Left lung (tissue), 10 donors: ENCODE data around the gene ADAMTS12. TPM values are rescaled to one million over a fixed set of nuclear protein-coding genes. Genes with fewer than 3 reads are reported as not detected.

Source experiments
- ATAC-seq: fragments of 200-7000 bp; cut with Tn5 transposase; one replicate; pipeline ENCODE4 v1.9.1; 2020; ENCODE audit warnings: moderate library complexity
- DNase-seq, 4 donors: peaks; one replicate each; pipeline ENCODE4 v3.0.0-alpha.2; 2013 to 2020
- H3K27ac ChIP-seq, 2 donors: fragments of 200-600 bp; sonication (generic) in 1 of 2; one replicate each; pipeline versions ENCODE4 v1.5.0 to v1.8.0; 2020 to 2021
- H3K27me3 ChIP-seq, 2 donors: fragments of 200-600 bp; sonication (generic) in 1 of 2; one replicate each; pipeline versions ENCODE4 v1.5.0 to v1.8.0; 2020 to 2021
- H3K36me3 ChIP-seq, 2 donors: fragments of 200-600 bp; sonication (generic) in 1 of 2; one replicate each; pipeline versions ENCODE4 v1.5.0 to v1.8.0; 2020 to 2021
- H3K4me1 ChIP-seq, 2 donors: fragments of 200-600 bp; one replicate each; pipeline ENCODE4 v1.8.0; 2021
- H3K4me3 ChIP-seq, 2 donors: fragments of 200-600 bp; sonication (generic) in 1 of 2; one replicate each; pipeline versions ENCODE4 v1.5.0 to v1.8.0; 2020 to 2021; ENCODE audit warnings: mild to moderate bottlenecking in 1 of 2
- H3K9me3 ChIP-seq, 2 donors: fragments of 200-600 bp; sonication (generic) in 1 of 2; one replicate each; pipeline versions ENCODE4 v1.5.0 to v1.8.0; 2020 to 2021
- intact Hi-C, 2 donors: fragments of 100-400 bp; cut with DNase I; formaldehyde crosslinking; loops; one replicate each; pipeline versions ENCODE4 v1.11.2 to v1.14.2; 2022
- polyA plus RNA-seq, 6 donors: library from polyadenylated mRNA; unstranded; fragments of 120-200 nt; gene quantifications; one replicate each; pipeline ENCODE4 v1.2.1, GENCODE V29; 2013; ENCODE audit not compliant: insufficient read length in 6 of 6
- total RNA-seq, 2 donors: library from RNA; stranded (reverse); fragmentation: NEBNext Ultra II Directional; extraction: Animal tissue kit (Norgen Biotek cat#: 25700); gene quantifications; one replicate each; pipeline ENCODE4 v1.2.1, GENCODE V29; 2021
- TF ChIP-seq, protein P1 (sequence below), 2 donors: fragments of 200-600 bp; sonication (generic) in 1 of 2; IDR thresholded peaks; one replicate each; pipeline versions ENCODE4 v1.5.0 to v1.8.0; 2021; ENCODE audit warnings: antibody characterized with exemption in 2 of 2
- donor health status: DM: no; HTN: yes; CAD: no.
- donor health status: DM: no; HTN: no; CAD: no.

Gene ADAMTS12
- total and polyA plus RNA-seq, 8 donors: 11.6 to 59.1 (median 52.1) TPM

DNA sequence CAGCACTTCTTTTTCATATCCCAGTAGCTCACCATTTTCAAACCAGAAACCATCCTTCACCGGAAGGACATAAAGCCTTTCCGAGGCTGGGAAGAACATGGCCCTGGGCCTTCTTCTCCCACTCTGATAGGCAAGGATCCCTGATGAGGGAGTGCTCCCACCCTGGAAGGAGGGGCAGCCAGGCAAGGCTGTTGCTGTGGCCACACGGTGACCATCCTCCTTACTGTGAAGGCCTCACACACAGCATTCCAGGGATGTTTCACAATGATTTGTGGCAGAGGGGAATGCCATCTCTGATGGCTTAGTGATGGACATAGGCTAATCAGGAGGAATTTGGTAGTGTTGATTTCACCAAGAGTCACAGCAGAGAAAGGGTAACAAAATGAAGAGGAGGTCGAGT, 130.7 kb downstream of the ADAMTS12 start:
- ATAC-seq: no peak
- DNase-seq: no peak
- Histone ChIP-seq H3K36me3 (no peaks in the 10 kb centered on the region), H3K4me3 (no peak overlapping the region), H3K27ac (no peak overlapping the region), H3K27me3 (no peaks in the 10 kb centered on the region), H3K4me1 (no peaks in the 10 kb centered on the region), H3K9me3 (no peaks in the 10 kb centered on the region)
- intact Hi-C loops: no loop called here
- TF ChIP-seq, protein P1, sequence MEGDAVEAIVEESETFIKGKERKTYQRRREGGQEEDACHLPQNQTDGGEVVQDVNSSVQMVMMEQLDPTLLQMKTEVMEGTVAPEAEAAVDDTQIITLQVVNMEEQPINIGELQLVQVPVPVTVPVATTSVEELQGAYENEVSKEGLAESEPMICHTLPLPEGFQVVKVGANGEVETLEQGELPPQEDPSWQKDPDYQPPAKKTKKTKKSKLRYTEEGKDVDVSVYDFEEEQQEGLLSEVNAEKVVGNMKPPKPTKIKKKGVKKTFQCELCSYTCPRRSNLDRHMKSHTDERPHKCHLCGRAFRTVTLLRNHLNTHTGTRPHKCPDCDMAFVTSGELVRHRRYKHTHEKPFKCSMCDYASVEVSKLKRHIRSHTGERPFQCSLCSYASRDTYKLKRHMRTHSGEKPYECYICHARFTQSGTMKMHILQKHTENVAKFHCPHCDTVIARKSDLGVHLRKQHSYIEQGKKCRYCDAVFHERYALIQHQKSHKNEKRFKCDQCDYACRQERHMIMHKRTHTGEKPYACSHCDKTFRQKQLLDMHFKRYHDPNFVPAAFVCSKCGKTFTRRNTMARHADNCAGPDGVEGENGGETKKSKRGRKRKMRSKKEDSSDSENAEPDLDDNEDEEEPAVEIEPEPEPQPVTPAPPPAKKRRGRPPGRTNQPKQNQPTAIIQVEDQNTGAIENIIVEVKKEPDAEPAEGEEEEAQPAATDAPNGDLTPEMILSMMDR (IDR thresholded peaks at IDR 0.05): no peak

DNA sequence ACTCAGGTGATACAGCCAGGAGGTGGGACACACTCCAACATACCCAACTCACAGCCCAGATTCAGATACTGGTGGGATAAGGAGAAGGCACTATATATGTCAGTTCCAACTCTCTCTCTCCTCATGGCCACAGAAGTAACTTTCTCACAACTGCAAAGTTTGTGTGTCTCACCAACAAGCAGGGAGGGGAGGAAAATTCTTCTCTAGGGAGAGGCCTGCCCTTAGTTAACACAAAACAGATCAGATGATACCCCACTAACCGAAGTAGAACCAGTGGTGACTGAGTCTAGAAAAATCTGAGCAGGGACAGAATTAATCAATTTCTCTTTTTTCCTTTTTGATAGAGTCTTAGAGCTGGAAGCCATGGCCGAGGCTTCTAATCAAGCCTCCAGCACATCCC, 133.1 kb downstream of the ADAMTS12 start:
- Histone ChIP-seq H3K27me3 (no peaks in the 10 kb centered on the region), H3K36me3 (no peaks in the 10 kb centered on the region), H3K9me3 (no peaks in the 10 kb centered on the region), H3K4me1 (no peaks in the 10 kb centered on the region), H3K4me3 (no peak overlapping the region), H3K27ac (no peak overlapping the region)
- DNase-seq (no peak), ATAC-seq (no peak)
- intact Hi-C loops: no loop called here
- TF ChIP-seq, protein P1 (IDR thresholded peaks at IDR 0.05): no peak

DNA sequence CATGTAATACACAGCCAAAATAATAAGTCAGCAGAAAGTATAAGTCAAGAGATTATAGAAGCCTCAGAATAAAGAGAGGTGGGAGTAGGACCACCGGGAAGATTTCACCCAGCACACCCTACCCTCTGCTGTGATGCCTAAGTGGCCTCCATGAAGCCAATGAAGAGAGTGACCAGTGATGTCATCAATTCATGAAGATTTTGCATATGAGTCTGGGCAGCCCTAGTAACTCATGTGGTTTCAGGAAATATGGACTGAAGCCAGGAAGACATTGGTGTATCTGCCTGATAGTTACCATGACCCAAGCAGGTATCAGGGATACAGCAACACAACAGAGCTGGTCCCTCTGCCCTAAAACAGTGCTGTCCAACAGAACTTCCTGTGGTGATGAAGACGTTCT, 135.3 kb downstream of the ADAMTS12 start:
- H3K4me1 ChIP-seq: no peaks in the 10 kb centered on the region
- no peaks in the 10 kb centered on the region for H3K36me3 ChIP-seq
- H3K27me3 ChIP-seq: no peaks in the 10 kb centered on the region
- no peaks in the 10 kb centered on the region for H3K9me3 ChIP-seq
- no peak for DNase-seq
- H3K27ac ChIP-seq: no peak overlapping the region
- H3K4me3 ChIP-seq: no peak overlapping the region
- ATAC-seq: no peak
- intact Hi-C loops: no loop called here
- TF ChIP-seq, protein P1 (IDR thresholded peaks at IDR 0.05): no peak

DNA sequence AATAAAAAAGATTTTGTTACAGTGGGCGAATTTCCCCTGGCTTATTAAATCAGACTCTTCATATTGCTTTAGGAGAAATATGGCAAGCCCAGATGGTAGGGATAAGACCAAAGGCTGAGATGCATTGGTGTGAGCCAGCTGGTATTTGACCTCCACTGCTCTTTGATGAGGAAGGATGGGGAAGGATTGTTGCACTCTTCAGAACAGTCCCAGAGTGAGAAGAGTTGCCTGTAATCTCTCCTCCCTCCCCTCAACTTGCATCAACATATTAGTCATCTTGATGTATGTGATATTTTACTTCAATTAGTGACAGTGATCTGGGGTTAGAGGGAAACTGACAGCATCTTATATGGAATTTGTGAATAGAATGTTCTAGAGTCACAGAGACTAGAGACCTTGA, 136.6 kb downstream of the ADAMTS12 start:
- TF ChIP-seq, protein P1 (IDR thresholded peaks at IDR 0.05): no peak
- no peak overlapping the region for H3K27ac ChIP-seq
- DNase-seq (no peak), ATAC-seq (no peak)
- H3K4me1 ChIP-seq: no peaks in the 10 kb centered on the region
- H3K4me3 ChIP-seq: no peak overlapping the region
- intact Hi-C loops: no loop called here
- no peaks in the 10 kb centered on the region for H3K27me3 ChIP-seq
- no peaks in the 10 kb centered on the region for H3K36me3 ChIP-seq
- H3K9me3 ChIP-seq: no peaks in the 10 kb centered on the region

DNA sequence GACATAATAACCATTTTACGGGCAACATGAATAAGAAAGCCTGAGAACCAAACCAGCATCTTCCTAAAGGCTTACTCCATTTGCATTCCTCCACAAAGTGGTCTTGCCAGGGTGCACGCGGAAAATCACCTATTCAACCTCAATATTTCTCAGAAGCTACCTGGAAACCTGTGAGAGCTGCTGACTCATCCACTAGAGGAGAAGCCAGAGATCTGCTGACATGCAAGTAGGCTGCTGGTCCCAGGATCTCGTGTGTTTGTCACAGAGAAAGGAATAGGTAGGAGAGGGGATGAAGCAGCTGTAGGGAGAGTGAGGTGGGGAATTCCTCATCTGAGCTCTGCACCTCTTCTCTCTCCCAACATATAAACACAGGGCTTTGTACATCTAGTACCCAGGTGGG, 138.1 kb downstream of the ADAMTS12 start:
- no peak for ATAC-seq
- H3K36me3 ChIP-seq: no peaks in the 10 kb centered on the region
- TF ChIP-seq, protein P1 (IDR thresholded peaks at IDR 0.05): no peak

More for the DNA sequence above, 138.1 kb downstream of the ADAMTS12 start:
- Histone ChIP-seq H3K9me3 (no peaks in the 10 kb centered on the region), H3K4me1 (no peaks in the 10 kb centered on the region), H3K4me3 (no peak overlapping the region), H3K27ac (no peak overlapping the region), H3K27me3 (no peaks in the 10 kb centered on the region)
- DNase-seq: no peak
- intact Hi-C loops: no loop called here
